A549 (cell line): ENCODE measurements around the gene B4GALT2.

Experiments used
- FOSB ChIP-seq: fragments of 250-450 bp; sonication (Bioruptor Pico); IDR thresholded peaks from 2 replicates; pipeline ENCODE4 v1.5.0; 2020; ENCODE audit warnings: mild to moderate bottlenecking, moderate library complexity
- MAZ ChIP-seq: fragments of 150-350 bp; IDR thresholded peaks from 2 replicates; pipeline ENCODE4 v1.6.1; 2014; ENCODE audit warnings: antibody characterized with exemption, low read depth, low read length, borderline replicate concordance
- POLR2A ChIP-seq: IDR thresholded peaks from 2 replicates; pipeline ENCODE4 v1.6.1; 2012; ENCODE audit warnings: mild to moderate bottlenecking, low read length
- SREBF2 ChIP-seq: fragments of 450-650 bp; IDR thresholded peaks from 2 replicates; pipeline ENCODE4 v1.6.1; 2014; ENCODE audit warnings: mild to moderate bottlenecking, moderate library complexity
- TF ChIP-seq, protein P1 (sequence below): fragments of >200 bp; sonication (Bioruptor Twin); formaldehyde crosslinking; IDR thresholded peaks from 3 replicates; pipeline ENCODE4 v1.5.1; 2016
- TF ChIP-seq, protein P2 (sequence below): fragments of 200-600 bp; sonication (generic); IDR thresholded peaks from 2 replicates; pipeline ENCODE4 v1.6.1; 2016; ENCODE audit warnings: antibody characterized with exemption, mild to moderate bottlenecking, moderate library complexity
- TF ChIP-seq, protein P3 (sequence below): fragments of 250-450 bp; sonication (Bioruptor Pico); IDR thresholded peaks from 2 replicates; pipeline ENCODE4 v1.5.0; 2021; ENCODE audit warnings: mild to moderate bottlenecking, moderate library complexity, borderline replicate concordance
- TF ChIP-seq, protein P4 (sequence below): IDR thresholded peaks from 2 replicates; pipeline ENCODE4 v1.6.1; 2012; ENCODE audit warnings: low read depth, borderline replicate concordance
- TF ChIP-seq, protein P5 (sequence below): fragments of >200 bp; sonication (Bioruptor Twin); formaldehyde crosslinking; IDR thresholded peaks from 2 replicates; pipeline ENCODE4 v1.6.1; 2016
- TF ChIP-seq, protein P6 (sequence below): IDR thresholded peaks from 2 replicates; pipeline ENCODE4 v1.6.1; 2012

DNA sequence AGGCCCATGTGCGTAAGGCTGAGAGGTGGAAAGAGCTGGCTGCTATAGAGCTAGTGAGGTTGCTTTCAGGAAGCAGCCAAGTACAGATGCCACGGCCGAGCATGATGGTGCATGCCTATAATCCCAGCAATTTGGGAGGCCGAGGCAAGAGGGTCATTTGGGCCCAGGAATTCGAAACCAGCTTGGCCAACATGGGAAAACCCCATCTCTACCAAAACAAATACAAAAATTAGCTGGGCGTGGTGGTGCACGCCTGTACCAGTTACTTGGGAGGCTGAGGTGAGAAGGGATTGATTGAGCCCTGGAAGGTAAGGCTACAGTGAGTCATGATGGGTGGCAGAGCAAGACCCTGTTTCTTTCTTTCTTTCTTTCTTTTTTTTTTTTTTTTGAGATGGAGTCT, 15.1 kb downstream of the B4GALT2 start:
- TF ChIP-seq, protein P1, sequence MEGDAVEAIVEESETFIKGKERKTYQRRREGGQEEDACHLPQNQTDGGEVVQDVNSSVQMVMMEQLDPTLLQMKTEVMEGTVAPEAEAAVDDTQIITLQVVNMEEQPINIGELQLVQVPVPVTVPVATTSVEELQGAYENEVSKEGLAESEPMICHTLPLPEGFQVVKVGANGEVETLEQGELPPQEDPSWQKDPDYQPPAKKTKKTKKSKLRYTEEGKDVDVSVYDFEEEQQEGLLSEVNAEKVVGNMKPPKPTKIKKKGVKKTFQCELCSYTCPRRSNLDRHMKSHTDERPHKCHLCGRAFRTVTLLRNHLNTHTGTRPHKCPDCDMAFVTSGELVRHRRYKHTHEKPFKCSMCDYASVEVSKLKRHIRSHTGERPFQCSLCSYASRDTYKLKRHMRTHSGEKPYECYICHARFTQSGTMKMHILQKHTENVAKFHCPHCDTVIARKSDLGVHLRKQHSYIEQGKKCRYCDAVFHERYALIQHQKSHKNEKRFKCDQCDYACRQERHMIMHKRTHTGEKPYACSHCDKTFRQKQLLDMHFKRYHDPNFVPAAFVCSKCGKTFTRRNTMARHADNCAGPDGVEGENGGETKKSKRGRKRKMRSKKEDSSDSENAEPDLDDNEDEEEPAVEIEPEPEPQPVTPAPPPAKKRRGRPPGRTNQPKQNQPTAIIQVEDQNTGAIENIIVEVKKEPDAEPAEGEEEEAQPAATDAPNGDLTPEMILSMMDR, result no peak
- TF ChIP-seq, protein P2, sequence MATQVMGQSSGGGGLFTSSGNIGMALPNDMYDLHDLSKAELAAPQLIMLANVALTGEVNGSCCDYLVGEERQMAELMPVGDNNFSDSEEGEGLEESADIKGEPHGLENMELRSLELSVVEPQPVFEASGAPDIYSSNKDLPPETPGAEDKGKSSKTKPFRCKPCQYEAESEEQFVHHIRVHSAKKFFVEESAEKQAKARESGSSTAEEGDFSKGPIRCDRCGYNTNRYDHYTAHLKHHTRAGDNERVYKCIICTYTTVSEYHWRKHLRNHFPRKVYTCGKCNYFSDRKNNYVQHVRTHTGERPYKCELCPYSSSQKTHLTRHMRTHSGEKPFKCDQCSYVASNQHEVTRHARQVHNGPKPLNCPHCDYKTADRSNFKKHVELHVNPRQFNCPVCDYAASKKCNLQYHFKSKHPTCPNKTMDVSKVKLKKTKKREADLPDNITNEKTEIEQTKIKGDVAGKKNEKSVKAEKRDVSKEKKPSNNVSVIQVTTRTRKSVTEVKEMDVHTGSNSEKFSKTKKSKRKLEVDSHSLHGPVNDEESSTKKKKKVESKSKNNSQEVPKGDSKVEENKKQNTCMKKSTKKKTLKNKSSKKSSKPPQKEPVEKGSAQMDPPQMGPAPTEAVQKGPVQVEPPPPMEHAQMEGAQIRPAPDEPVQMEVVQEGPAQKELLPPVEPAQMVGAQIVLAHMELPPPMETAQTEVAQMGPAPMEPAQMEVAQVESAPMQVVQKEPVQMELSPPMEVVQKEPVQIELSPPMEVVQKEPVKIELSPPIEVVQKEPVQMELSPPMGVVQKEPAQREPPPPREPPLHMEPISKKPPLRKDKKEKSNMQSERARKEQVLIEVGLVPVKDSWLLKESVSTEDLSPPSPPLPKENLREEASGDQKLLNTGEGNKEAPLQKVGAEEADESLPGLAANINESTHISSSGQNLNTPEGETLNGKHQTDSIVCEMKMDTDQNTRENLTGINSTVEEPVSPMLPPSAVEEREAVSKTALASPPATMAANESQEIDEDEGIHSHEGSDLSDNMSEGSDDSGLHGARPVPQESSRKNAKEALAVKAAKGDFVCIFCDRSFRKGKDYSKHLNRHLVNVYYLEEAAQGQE, result no peak
- TF ChIP-seq, protein P3, sequence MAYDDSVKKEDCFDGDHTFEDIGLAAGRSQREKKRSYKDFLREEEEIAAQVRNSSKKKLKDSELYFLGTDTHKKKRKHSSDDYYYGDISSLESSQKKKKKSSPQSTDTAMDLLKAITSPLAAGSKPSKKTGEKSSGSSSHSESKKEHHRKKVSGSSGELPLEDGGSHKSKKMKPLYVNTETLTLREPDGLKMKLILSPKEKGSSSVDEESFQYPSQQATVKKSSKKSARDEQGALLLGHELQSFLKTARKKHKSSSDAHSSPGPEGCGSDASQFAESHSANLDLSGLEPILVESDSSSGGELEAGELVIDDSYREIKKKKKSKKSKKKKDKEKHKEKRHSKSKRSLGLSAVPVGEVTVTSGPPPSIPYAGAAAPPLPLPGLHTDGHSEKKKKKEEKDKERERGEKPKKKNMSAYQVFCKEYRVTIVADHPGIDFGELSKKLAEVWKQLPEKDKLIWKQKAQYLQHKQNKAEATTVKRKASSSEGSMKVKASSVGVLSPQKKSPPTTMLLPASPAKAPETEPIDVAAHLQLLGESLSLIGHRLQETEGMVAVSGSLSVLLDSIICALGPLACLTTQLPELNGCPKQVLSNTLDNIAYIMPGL (CRISPR knock-in tag), result no peak
- no peak for TF ChIP-seq FOSB (CRISPR knock-in tag)
- no peak for TF ChIP-seq SREBF2
- TF ChIP-seq, protein P4, sequence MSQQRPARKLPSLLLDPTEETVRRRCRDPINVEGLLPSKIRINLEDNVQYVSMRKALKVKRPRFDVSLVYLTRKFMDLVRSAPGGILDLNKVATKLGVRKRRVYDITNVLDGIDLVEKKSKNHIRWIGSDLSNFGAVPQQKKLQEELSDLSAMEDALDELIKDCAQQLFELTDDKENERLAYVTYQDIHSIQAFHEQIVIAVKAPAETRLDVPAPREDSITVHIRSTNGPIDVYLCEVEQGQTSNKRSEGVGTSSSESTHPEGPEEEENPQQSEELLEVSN, result no peak
- TF ChIP-seq, protein P5, sequence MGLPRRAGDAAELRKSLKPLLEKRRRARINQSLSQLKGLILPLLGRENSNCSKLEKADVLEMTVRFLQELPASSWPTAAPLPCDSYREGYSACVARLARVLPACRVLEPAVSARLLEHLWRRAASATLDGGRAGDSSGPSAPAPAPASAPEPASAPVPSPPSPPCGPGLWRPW, result no peak
- TF ChIP-seq MAZ, result no peak
- TF ChIP-seq, protein P6, sequence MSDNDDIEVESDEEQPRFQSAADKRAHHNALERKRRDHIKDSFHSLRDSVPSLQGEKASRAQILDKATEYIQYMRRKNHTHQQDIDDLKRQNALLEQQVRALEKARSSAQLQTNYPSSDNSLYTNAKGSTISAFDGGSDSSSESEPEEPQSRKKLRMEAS, result no peak
- no peak for TF ChIP-seq POLR2A
